Activated T-cell treated with anti-CD3 and anti-CD28 coated beads, Interleukin-2, amount 50 U/mL, for 1 hour (primary cell): Measurements from ENCODE around the gene ARPC2.
A peak's percentile ranks its signal among the peaks of the same experiment; 100 is the strongest.

Source experiments
- DNase-seq: peaks from one replicate; pipeline ENCODE4 v3.0.0-alpha.2; 2020

ARPC2 gene

GRCh38 chr2:218291318-218292047 is 74.5 kb downstream of the ARPC2 start:
- peak; percentile 46 for DNase-seq

GRCh38 chr2:218292048-218293014 is 75.3 kb downstream of the ARPC2 start, which contains the start of gene TMBIM1:
TSS of gene TMBIM1 (minus strand) at chr2:218292503. CDS start at chr2:218282141, 10,362 bp downstream.
- DNase-seq = peak; percentile 90

DNA sequence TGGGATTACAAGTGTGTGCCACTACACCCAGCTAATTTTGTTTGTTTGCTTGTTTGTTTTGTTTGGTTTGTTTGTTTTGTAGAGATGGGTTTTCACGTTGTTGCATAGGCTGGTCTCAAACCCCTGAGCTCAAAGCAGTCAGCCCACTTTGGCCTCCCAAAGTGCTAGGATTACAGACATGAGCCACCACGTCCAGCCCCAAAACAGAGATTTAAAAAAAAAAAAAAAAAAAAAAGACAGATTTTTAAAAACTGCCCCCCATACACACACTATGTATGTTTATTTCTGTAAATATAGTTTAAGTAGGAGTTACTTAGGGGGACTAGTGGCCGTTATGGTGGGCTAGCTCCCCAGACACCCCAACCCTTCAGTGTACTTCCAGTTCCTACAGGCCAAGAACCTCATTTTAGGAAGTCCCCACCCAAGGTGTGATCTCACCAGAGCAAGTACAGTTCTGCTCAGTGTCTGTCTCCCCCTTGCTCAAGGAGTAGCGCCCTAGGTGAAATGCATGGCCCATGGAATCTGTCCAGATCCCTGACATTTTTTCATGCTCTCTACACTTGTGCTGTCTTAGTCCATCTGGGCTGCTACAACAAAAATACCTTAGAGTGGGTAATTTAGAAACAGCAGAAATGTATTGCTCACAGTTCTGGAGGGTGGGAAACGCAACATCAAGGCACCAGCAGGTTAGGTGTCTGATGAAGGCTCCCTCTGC is 76.9 kb downstream of the ARPC2 start:
- DNase-seq = no peak

DNA sequence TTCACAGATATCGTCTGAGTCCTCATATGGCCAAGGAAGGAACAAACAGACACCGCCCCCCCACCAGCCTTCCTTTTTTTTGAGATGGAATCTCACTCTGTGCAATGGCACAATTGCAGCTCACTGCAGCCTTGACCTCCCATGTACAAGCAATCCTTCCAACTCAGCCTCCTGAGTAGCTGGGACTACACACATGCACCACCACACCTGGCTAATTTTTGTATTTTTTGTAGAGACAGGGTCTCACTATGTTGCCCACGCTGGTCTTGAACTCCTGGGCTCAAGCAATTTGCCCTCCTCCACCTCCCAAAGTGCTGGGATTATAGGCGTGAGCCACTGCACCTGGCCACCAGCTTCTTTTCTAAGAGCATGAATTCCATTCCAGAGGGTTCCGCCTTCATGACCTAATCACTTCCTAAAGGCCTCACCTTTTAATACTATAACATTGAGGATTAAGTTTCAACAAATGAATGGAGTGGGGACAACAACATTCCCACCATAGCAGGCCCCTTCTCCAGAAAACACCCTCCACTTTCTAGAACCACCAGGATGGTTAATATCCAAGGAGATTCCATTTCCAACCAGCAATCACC is 77.5 kb downstream of the ARPC2 start:
- no peak for DNase-seq

DNA sequence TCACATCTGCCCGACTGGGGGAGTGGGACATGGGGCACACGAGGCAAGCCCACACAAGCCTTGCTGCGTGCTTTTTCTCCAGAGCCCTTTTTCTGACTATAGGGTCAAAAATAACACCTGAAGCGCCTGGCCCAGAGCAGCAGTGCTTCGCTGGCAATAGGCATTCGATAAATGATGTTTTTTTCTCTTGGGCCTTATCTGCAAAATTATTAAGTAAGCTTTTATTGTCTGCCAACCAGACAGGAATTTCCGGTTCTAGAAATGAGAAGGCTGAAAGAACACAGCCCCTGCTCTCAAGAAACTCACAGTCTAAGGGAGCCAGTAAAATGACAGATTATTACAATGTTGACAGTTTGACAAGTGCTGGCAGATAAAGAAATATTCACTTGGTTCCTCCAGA is 78.0 kb downstream of the ARPC2 start:
- no peak for DNase-seq

DNA sequence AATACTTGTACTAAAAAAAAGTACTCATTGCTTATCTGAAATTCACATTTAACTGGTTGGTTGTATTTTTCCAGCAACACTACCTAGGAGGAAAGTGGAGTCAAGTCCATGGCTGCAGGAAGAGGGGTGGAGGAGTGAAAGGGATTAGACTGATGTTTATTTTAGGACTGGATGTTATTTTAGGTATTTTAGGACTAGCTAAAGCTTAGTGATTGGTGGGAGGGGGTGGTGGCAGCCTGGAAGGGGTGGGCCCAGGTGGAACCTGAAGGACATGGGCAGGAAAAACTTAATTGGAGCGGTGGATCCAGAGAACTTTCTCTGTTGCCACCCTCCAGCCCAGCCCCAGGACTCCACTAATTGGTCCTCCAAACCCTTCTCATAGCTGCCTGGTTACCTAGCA is 79.2 kb downstream of the ARPC2 start:
- DNase-seq = no peak

DNA sequence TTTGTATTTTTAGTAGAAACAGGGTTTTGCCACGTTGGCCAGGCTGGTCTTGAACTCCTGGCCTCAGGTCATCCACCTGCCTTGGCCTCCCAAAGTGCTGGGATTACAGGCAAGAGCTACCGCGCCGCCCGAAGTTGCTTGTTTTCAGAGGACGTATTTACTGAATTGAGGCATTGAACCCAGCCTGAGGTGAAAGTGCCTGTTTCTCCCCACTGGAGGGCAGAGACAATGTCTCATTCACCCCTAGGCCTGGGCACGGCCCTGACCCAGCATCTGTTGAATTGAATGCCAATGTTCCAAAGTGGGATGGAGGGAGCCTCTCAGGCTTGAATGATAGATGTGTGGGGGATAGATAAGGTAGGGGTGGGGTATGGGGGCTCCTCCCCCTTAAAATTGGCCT is 79.9 kb downstream of the ARPC2 start:
- no peak for DNase-seq

- no peak for DNase-seq
These were observed 81.4 kb downstream of the ARPC2 start for GRCh38 chr2:218298314-218298875.

- no peak for DNase-seq
These were observed 83.2 kb downstream of the ARPC2 start for GRCh38 chr2:218300141-218300540.

GRCh38 chr2:218301176-218301819 is 84.3 kb downstream of the ARPC2 start:
- DNase-seq = peak; percentile 83
